GM21576 (cell line): ENCODE measurements around the gene SOX6.
A peak's percentile ranks its signal among the peaks of the same experiment; 100 is the strongest.

Source experiments
- ATAC-seq: cut with Tn5 transposase; IDR thresholded peaks from one replicate; pipeline ENCODE4 v1.9.1; 2021; ENCODE audit warnings: mild to moderate bottlenecking, moderate library complexity; ENCODE audit not compliant: unreplicated experiment

Gene SOX6

DNA sequence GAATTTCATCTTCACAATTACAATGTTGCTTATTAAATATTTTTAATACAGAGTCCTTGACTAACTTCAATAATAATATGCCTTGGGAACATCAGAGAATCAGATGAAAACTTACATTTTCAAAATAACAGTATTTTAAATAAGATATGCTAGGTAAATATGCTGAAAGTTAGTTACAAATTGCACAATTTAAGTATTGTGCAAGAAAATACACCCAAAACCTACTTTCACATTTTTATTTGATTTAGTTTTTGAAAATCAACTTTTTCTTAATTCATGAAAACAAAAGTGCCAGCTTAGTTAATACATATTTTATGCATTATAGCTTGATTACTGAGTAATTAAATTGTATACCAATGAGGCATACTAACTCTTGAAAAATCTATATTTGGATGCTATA, 76.8 kb downstream of the SOX6 start:
- ATAC-seq, result no peak

- ATAC-seq, result no peak
Measured at GRCh38 chr11:16278979-16279378, 77.4 kb downstream of the SOX6 start.

DNA sequence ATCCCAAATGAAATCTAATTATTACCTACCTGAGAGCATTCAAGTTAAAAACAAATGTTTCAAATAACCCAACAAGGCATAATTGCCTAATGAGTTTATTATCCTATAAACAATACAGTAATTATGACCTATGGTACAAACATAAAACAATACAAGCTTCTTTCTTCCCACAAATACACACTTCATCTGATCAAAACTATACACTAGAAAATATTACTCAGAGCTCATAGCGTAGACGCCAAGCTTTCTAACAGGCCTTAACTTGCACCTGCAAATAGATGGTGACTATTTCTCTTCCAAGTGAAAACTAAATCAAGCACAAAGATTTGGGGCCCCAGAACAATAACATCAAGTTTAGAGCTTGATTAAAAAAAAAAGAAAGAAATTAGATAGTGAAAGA, 78.1 kb downstream of the SOX6 start:
- ATAC-seq, result no peak

GRCh38 chr11:16276251-16276650, 80.1 kb downstream of the SOX6 start:
- ATAC-seq, result no peak

DNA sequence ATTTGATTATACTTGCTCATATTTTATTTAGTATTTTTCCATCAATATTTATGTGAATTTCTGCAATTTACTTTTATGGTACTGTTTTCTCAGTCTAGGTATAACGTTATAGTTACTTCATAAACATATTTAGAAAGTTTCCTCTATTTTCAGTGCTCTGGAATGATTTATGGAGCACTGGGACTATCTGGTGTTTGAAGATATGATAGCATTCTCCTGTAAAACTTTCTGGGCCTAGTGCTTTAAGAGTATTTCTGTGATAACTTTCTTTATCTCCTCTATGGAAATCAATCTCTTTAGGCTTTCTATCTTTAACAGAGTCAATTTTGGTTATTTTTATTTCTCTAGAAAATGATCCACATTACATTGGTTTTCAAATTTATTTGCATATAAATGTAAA, 85.1 kb downstream of the SOX6 start:
- no peak for ATAC-seq

GRCh38 chr11:16266021-16266420, 90.3 kb downstream of the SOX6 start:
- no peak for ATAC-seq

DNA sequence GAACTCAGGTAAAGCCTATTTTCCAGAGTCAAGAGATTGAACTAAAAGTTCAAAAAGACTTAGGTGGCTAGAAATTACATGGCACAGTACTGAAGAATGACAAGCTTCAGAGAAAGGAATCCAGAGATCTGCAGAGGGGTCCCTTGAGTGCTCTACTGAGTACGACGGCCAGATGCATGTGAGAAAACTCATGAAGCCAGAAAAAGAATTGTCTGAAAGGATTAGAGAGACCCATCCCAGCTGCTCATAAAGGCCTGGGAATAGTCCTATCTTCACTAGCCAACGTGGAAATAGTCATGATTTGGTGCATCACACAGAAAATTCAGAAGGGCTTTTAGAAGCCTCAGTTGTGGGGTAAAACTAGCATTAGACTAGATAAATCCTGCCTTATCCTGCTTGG, 91.3 kb downstream of the SOX6 start:
- ATAC-seq, result no peak

GRCh38 chr11:16262645-16262955, 93.7 kb downstream of the SOX6 start:
- no peak for ATAC-seq

- ATAC-seq, result peak; percentile 73
Measured at GRCh38 chr11:16261836-16262644, 94.3 kb downstream of the SOX6 start.

- ATAC-seq, result no peak
Measured at GRCh38 chr11:16252373-16252772, 104.0 kb downstream of the SOX6 start.

- no peak for ATAC-seq
Measured at GRCh38 chr11:16248248-16248647, 108.1 kb downstream of the SOX6 start.

DNA sequence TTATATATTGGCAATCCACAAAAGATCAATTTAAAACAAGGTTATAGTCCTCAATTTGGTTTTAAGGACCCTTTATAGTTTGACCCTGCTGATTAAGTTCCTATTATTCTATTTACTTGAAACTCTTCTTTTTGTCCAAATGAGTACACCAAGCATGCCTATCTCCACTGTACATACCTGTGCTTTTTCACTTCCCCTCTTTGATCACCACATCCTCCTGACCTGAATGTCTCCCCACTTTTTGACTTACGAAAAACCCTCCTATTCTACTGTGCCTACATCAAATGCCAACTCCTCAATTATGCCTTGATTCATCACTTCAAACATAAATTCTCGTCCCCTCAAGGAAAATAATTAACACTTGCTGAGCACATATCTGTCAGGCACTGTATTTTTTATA, 113.5 kb downstream of the SOX6 start:
- ATAC-seq, result peak; percentile 67

GRCh38 chr11:16240687-16241086, 115.7 kb downstream of the SOX6 start:
- no peak for ATAC-seq

GRCh38 chr11:16239141-16240105, 116.9 kb downstream of the SOX6 start:
- ATAC-seq, result no peak

DNA sequence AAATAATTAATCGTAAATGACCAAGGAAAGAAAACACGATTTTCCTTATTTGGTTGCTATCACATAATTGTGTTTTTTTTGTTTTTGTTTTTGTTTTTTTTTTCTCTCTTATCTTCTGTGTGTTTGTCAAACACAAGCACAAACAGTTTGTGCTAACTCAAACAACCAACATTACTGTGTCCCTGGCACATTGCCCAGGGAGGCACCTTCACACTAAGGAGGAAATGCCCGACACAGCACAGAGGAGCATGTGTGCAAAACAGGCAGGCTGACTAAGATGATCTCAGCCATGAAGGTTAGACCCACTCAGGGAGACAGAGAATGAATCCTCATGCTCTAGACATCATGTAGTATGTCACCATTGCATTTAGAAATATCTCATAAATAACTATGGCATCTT, 130.1 kb downstream of the SOX6 start:
- no peak for ATAC-seq

GRCh38 chr11:16225623-16226022, 130.7 kb downstream of the SOX6 start:
- ATAC-seq, result no peak

- ATAC-seq, result no peak
Measured at GRCh38 chr11:16223558-16223957, 132.8 kb downstream of the SOX6 start.

DNA sequence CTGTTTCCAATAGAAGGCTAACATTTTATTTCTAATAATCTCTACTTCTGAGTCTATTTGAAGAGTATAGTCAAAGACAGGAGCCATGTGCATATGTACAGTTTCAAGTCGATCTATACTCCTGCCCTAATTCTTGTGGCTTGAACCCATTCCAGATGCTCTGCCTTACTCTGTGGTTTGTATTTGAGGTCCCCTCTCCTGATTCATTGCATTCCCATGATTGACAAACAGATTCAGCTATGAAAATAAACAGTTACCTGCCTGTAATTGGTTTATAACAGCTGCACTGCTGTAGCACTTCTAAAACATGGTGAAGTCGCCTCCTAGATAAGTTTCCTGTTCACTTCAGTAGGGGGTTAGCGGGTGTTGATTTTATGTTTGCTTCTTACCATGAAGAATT, 138.7 kb downstream of the SOX6 start:
- ATAC-seq, result no peak

DNA sequence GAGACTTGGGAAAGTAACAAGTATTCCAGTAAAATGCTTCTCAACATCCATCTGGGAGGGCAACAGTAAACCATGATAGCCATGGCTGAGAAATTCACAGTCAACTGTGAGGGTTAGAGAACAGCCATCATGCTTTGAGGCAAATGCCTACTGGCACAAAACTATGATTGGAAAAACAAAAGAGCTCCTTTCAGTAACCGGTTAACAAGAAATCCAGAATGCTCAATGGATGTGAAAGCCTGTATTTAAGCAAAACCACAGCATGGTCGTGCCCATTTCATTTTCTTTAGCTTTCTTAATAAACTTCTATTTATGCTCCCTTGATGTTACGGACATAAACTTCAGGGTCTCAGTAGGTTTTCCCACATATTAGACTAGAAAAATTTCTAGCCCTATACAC, 139.5 kb downstream of the SOX6 start:
- no peak for ATAC-seq

GRCh38 chr11:16215352-16215751, 141.0 kb downstream of the SOX6 start:
- no peak for ATAC-seq

- no peak for ATAC-seq
Measured at GRCh38 chr11:16211407-16211806, 144.9 kb downstream of the SOX6 start.

DNA sequence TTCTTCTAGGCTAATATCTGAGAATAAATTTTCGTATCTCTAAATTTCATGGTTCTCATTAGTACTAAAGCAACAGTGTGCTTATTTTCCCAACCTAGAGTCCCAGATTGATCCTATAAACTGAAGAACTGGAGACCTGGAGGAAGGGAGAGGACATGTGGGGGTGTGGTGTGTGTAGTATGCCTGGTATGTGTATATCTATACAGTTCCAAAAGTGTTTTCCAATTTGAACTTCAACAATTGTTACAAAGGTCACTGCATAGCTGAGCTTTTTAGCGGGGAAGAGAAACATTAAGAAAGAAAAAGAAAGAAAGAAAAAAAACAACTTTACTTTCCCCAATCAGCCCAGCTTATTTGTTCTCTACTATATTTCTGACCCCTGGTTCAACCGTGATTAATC, 152.1 kb downstream of the SOX6 start:
- no peak for ATAC-seq
